Right hindlimb (tissue), 1 donor: ENCODE measurements around the gene TBC1D5.
"Not testable (repeated sequence)": the region's sequence is repeated elsewhere in the genome, so short reads cannot be mapped to it uniquely, and the experiment has no call there.

ENCODE experiments used
- DNase-seq: peaks from one replicate; pipeline ENCODE4 v3.0.0-alpha.2; 2018

The TBC1D5 gene

GRCh38 chr3:17742102-17742879 lies at the start of gene TBC1D5:
TBC1D5 (minus strand) TSS chr3:17742631; CDS start chr3:17508570, 234,061 bp downstream.
- DNase-seq, result peak; percentile 98

GRCh38 chr3:17783426-17783825 lies 41.0 kb upstream of the TBC1D5 start:
- no peak for DNase-seq

- no peak for DNase-seq
These were observed 40.3 kb upstream of the TBC1D5 start for GRCh38 chr3:17782751-17783150.

GRCh38 chr3:17780369-17780768 lies 37.9 kb upstream of the TBC1D5 start:
- DNase-seq, result not testable (repeated sequence)

- not testable (repeated sequence) for DNase-seq
These were observed 37.1 kb upstream of the TBC1D5 start for GRCh38 chr3:17779304-17780250.

GRCh38 chr3:17777326-17777725 lies 34.9 kb upstream of the TBC1D5 start:
- not testable (repeated sequence) for DNase-seq

- DNase-seq, result no peak
These were observed 32.6 kb upstream of the TBC1D5 start for GRCh38 chr3:17775073-17775472.

GRCh38 chr3:17774180-17774910 lies 31.9 kb upstream of the TBC1D5 start:
- DNase-seq, result not testable (repeated sequence)

GRCh38 chr3:17772556-17772955 lies 30.1 kb upstream of the TBC1D5 start:
- no peak for DNase-seq

- DNase-seq, result no peak
These were observed 29.0 kb upstream of the TBC1D5 start for GRCh38 chr3:17771177-17772017.

GRCh38 chr3:17770682-17771081 lies 28.3 kb upstream of the TBC1D5 start:
- no peak for DNase-seq

GRCh38 chr3:17765819-17766472 lies 23.5 kb upstream of the TBC1D5 start:
- DNase-seq, result no peak

- no peak for DNase-seq
These were observed 19.1 kb upstream of the TBC1D5 start for GRCh38 chr3:17761563-17761962.

- no peak for DNase-seq
These were observed 17.5 kb upstream of the TBC1D5 start for GRCh38 chr3:17759901-17760300.

- no peak for DNase-seq
These were observed 13.4 kb upstream of the TBC1D5 start for GRCh38 chr3:17755836-17756235.

- DNase-seq, result peak; percentile 22
These were observed 11.2 kb upstream of the TBC1D5 start for GRCh38 chr3:17753632-17753992.

GRCh38 chr3:17752876-17753631 lies 10.6 kb upstream of the TBC1D5 start:
- DNase-seq, result peak; percentile 19

- DNase-seq, result peak; percentile 36
These were observed 10.0 kb upstream of the TBC1D5 start for GRCh38 chr3:17752436-17752835.

- DNase-seq, result no peak
These were observed 7.4 kb upstream of the TBC1D5 start for GRCh38 chr3:17749705-17750293.

- no peak for DNase-seq
These were observed 6.8 kb upstream of the TBC1D5 start for GRCh38 chr3:17749281-17749680.
